B cell (primary cell): ENCODE measurements around the gene CPLX1. TPM values are rescaled to one million over a fixed set of nuclear protein-coding genes. Genes with fewer than 3 reads are reported as not detected.

Experiments used
- ATAC-seq: fragments of 200-7000 bp; cut with Tn5 transposase; one replicate; pipeline ENCODE4 v1.10.0; 2021; ENCODE audit warnings: low read depth, mild to moderate bottlenecking, moderate number of reproducible peaks, moderate library complexity
- CTCF ChIA-PET: fragments of 350-600 bp; sonication (Branson Sonifier 250); formaldehyde crosslinking; loops from one replicate; lab custom pipeline; 2021; ENCODE audit warnings: antibody characterized with exemption, inconsistent platforms; lab: Charles Lee
- POLR2A ChIA-PET: fragments of 350-600 bp; sonication (Branson Sonifier 250); formaldehyde crosslinking; loops from one replicate; lab custom pipeline; 2021; ENCODE audit warnings: antibody characterized with exemption; lab: Charles Lee
- DNase-seq: peaks from one replicate; pipeline ENCODE4 v3.0.0; 2013
- H2AFZ ChIP-seq: 2 replicates; pipeline ENCODE4 v1.6.1; 2012; ENCODE audit warnings: mild to moderate bottlenecking, low read depth, low read length; ENCODE audit not compliant: insufficient read depth, poor library complexity, severe bottlenecking
- H3K27ac ChIP-seq, 2 donors: 1 replicate in 1 of 2; 2 replicates in 1 of 2; pipeline ENCODE4 v1.5.1; 2012 to 2013; ENCODE audit warnings: low read length in 2 of 2, mild to moderate bottlenecking in 2 of 2, moderate library complexity in 1 of 2
- H3K27me3 ChIP-seq, 4 experiments: fragments of 200-600 bp in 1 of 4; sonication (generic) in 1 of 4; replicated peaks in 1 of 4; 1 replicate in 2 of 4; 2 replicates in 2 of 4; pipeline versions ENCODE4 v1.6.1 to v1.7.0; 2013 to 2016; ENCODE audit warnings: low read length in 3 of 4, mild to moderate bottlenecking in 2 of 4, mixed read lengths in 1 of 4, moderate library complexity in 1 of 4; ENCODE audit not compliant: insufficient read depth in 4 of 4, control insufficient read depth in 3 of 4; ENCODE audit errors: control extremely low read depth in 1 of 4
- H3K36me3 ChIP-seq, 2 experiments: replicated peaks in 1 of 2; 1 replicate in 1 of 2; 2 replicates in 1 of 2; pipeline versions ENCODE4 v1.6.1 to v1.7.1; 2013; ENCODE audit warnings: low read length in 1 of 2; ENCODE audit not compliant: insufficient read depth in 2 of 2, control insufficient read depth in 1 of 2; ENCODE audit errors: control extremely low read depth in 1 of 2, extremely low read depth in 1 of 2
- H3K4me1 ChIP-seq, 2 donors: fragments of 200-600 bp in 1 of 2; sonication (generic) in 1 of 2; 1 replicate in 1 of 2; 2 replicates in 1 of 2; pipeline versions ENCODE4 v1.5.1 to v1.6.1; 2013 to 2017; ENCODE audit warnings: low read length in 2 of 2; ENCODE audit not compliant: control insufficient read depth in 2 of 2, insufficient read depth in 2 of 2
- H3K4me2 ChIP-seq: replicated peaks from 2 replicates; pipeline ENCODE3; 2012; ENCODE audit warnings: mild to moderate bottlenecking, low read depth, low read length; ENCODE audit not compliant: poor library complexity, severe bottlenecking
- H3K4me3 ChIP-seq, 5 experiments: fragments of 200-600 bp in 1 of 5; sonication (generic) in 1 of 5; 1 replicate in 3 of 5; 2 replicates in 2 of 5; pipeline versions ENCODE4 v1.5.1 to v1.7.0; 2011 to 2016; ENCODE audit warnings: low read length in 4 of 5, mild to moderate bottlenecking in 4 of 5, low read depth in 2 of 5, control low read depth in 1 of 5, moderate library complexity in 1 of 5; ENCODE audit not compliant: insufficient read depth in 1 of 5; ENCODE audit errors: control extremely low read depth in 1 of 5, extremely low read depth in 1 of 5
- H3K79me2 ChIP-seq: fragments of 200-600 bp; sonication (generic); one replicate; pipeline ENCODE4 v1.6.0; 2016; ENCODE audit warnings: low read length; ENCODE audit not compliant: control insufficient read depth, insufficient read depth
- H3K9ac ChIP-seq: fragments of 200-600 bp; sonication (generic); 2 replicates; pipeline ENCODE4 v1.6.1; 2017; ENCODE audit warnings: mild to moderate bottlenecking, low read length, moderate library complexity
- H3K9me3 ChIP-seq, 3 donors: one replicate each; pipeline versions ENCODE4 v1.6.1 to v1.7.1; 2013; ENCODE audit warnings: low read length in 2 of 3; ENCODE audit not compliant: control insufficient read depth in 2 of 3, insufficient read depth in 1 of 3; ENCODE audit errors: control extremely low read depth in 1 of 3
- H4K20me1 ChIP-seq: 2 replicates; pipeline ENCODE4 v1.6.0; 2012; ENCODE audit warnings: mild to moderate bottlenecking, low read length; ENCODE audit not compliant: insufficient read depth, control insufficient read depth, poor library complexity, severe bottlenecking
- H3K27ac Mint-ChIP-seq: one replicate; pipeline ENCODE4 v1.8.0; 2021; ENCODE audit warnings: mixed read lengths
- H3K27me3 Mint-ChIP-seq: one replicate; pipeline ENCODE4 v1.8.0; 2021; ENCODE audit warnings: mixed read lengths
- H3K4me1 Mint-ChIP-seq: one replicate; pipeline ENCODE4 v1.8.0; 2021; ENCODE audit warnings: mixed read lengths
- H3K4me3 Mint-ChIP-seq: one replicate; pipeline ENCODE4 v1.8.0; 2021; ENCODE audit warnings: mixed read lengths
- H3K9me3 Mint-ChIP-seq: one replicate; pipeline ENCODE4 v1.8.0; 2022; ENCODE audit warnings: mixed read lengths; ENCODE audit not compliant: insufficient read depth
- EZH2 ChIP-seq: IDR thresholded peaks from 2 replicates; pipeline ENCODE4 v1.6.1; 2012; ENCODE audit warnings: borderline replicate concordance, low read depth, mild to moderate bottlenecking, moderate library complexity, low read length; ENCODE audit not compliant: insufficient read depth, poor library complexity, severe bottlenecking
- WGBS: methylation state at CpG from one replicate; pipeline ENCODE4 v1.1.5; 2013; ENCODE audit warnings: missing lambda C conversion rate; ENCODE audit not compliant: insufficient coverage; 5-methylcytosine and 5-hydroxymethylcytosine counted together
- intact Hi-C: fragments of 100-400 bp; cut with micrococcal nuclease; formaldehyde crosslinking; loops from one replicate; pipeline ENCODE4 v1.10.0; 2022
- polyA plus RNA-seq: library from polyadenylated mRNA; depleted of rRNA; stranded (reverse); fragments of >200 nt; gene quantifications from 2 replicates; pipeline ENCODE4 v1.2.3, GENCODE V29; 2012
- total RNA-seq, 2 donors: library from RNA; stranded (reverse); fragments of 120-200 nt in 1 of 2; gene quantifications; 1 replicate in 1 of 2; 2 replicates in 1 of 2; pipeline versions ENCODE4 v1.2.3 to v1.2.4, GENCODE V29; 2013 to 2022
- TF ChIP-seq, protein P1 (sequence below): fragments of 200-600 bp; IDR thresholded peaks from one replicate; pipeline ENCODE4 v1.8.0; 2022; ENCODE audit warnings: antibody characterized with exemption, mild to moderate bottlenecking

The CPLX1 gene
- total and polyA plus RNA-seq, 2 donors (not counting 1 experiment from before 2014, with no cell fraction given), result not detected

DNA sequence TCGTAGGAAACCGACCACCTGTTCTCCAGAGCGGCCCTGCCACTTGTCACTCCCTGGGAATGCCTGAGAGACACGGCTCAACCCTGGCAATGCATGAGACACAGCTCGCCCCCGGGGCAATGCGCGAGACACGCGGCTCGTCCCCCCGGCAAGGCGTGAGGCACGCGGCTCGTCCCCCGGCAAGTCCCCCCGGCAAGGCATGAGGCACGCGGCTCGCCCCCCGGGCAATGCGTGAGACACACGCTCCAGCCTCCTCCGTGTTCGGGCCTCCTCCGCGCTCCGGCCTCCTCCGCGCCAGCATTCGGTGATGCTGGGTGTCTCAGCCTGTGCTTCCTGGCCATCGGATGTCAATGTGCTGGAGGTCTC lies 27.5 kb upstream of the CPLX1 start:
- H3K4me2 ChIP-seq, result no peak overlapping the region
- no peaks in the 10 kb centered on the region for H3K4me1 ChIP-seq
- H2AFZ ChIP-seq, result no peak overlapping the region
- DNase-seq (no peak), ATAC-seq (no peak)
- WGBS, result 97% methylated on average over 22 of the region's 33 CpGs
- no peaks in the 10 kb centered on the region for H3K27me3 ChIP-seq
- TF ChIP-seq, protein P1, sequence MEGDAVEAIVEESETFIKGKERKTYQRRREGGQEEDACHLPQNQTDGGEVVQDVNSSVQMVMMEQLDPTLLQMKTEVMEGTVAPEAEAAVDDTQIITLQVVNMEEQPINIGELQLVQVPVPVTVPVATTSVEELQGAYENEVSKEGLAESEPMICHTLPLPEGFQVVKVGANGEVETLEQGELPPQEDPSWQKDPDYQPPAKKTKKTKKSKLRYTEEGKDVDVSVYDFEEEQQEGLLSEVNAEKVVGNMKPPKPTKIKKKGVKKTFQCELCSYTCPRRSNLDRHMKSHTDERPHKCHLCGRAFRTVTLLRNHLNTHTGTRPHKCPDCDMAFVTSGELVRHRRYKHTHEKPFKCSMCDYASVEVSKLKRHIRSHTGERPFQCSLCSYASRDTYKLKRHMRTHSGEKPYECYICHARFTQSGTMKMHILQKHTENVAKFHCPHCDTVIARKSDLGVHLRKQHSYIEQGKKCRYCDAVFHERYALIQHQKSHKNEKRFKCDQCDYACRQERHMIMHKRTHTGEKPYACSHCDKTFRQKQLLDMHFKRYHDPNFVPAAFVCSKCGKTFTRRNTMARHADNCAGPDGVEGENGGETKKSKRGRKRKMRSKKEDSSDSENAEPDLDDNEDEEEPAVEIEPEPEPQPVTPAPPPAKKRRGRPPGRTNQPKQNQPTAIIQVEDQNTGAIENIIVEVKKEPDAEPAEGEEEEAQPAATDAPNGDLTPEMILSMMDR, result no peak
- TF ChIP-seq EZH2, result no peak
- H3K27ac ChIP-seq, result no peak overlapping the region
- CTCF ChIA-PET, result no interaction called here
- peaks cover 13% of the 10 kb centered on the region for H4K20me1 ChIP-seq
- Mint-ChIP-seq H3K9me3 (no peaks in the 10 kb centered on the region), H3K4me3 (no peak overlapping the region), H3K4me1 (no peaks in the 10 kb centered on the region), H3K27me3 (no peaks in the 10 kb centered on the region), H3K27ac (no peak overlapping the region)
- no peak overlapping the region for H3K4me3 ChIP-seq
- H3K9ac ChIP-seq, result no peak overlapping the region
- POLR2A ChIA-PET, result no interaction called here
- no peaks in the 10 kb centered on the region for H3K79me2 ChIP-seq
- H3K36me3 ChIP-seq, result peaks cover 6 to 47% of the 10 kb centered on the region in 2 experiments
- H3K9me3 ChIP-seq, result peaks cover 0 to 12% (median 0%) of the 10 kb centered on the region in 3 donors
- intact Hi-C loops, result no loop called here

- H3K79me2 ChIP-seq, result no peaks in the 10 kb centered on the region
- no peak overlapping the region for H3K9ac ChIP-seq
- peaks cover 3 to 31% of the 10 kb centered on the region in 2 experiments for H3K36me3 ChIP-seq
- H3K9me3 ChIP-seq, result peaks cover 0 to 15% (median 0%) of the 10 kb centered on the region in 3 donors
- no peak for ATAC-seq
- H3K4me2 ChIP-seq, result no peak overlapping the region
- H4K20me1 ChIP-seq, result peaks cover 9% of the 10 kb centered on the region
- H3K27ac Mint-ChIP-seq, result no peak overlapping the region
- H2AFZ ChIP-seq, result no peak overlapping the region
- ChIA-PET POLR2A (no interaction called here), CTCF (no interaction called here)
- no peaks in the 10 kb centered on the region for H3K4me1 Mint-ChIP-seq
- no peak overlapping the region for H3K4me3 Mint-ChIP-seq
- H3K27ac ChIP-seq, result no peak overlapping the region
- no peak for TF ChIP-seq EZH2
- TF ChIP-seq, protein P1, result no peak
- H3K4me3 ChIP-seq, result no peak overlapping the region
- H3K4me1 ChIP-seq, result no peaks in the 10 kb centered on the region
- no peaks in the 10 kb centered on the region for H3K27me3 Mint-ChIP-seq
- no peak for DNase-seq
- no peaks in the 10 kb centered on the region for H3K9me3 Mint-ChIP-seq
- no peaks in the 10 kb centered on the region for H3K27me3 ChIP-seq
- 97% methylated on average over 33 of the region's 33 CpGs for WGBS
- intact Hi-C loops, result no loop called here
Measured at GRCh38 chr4:851701-852430, 25.9 kb upstream of the CPLX1 start.
